ENCODE results near the gene SH2D4B. TPM values are rescaled to one million over a fixed set of nuclear protein-coding genes. Genes with fewer than 3 reads are reported as not detected.
A peak's percentile ranks its signal among the peaks of the same experiment; 100 is the strongest.
"Not testable (repeated sequence)": the region's sequence is repeated elsewhere in the genome, so short reads cannot be mapped to it uniquely, and the experiment has no call there.

The SH2D4B gene
- total RNA-seq, 1 donor from 2014 or later: not detected

- intact Hi-C loops (cut with DNase I): no loop called here
- no peak for DNase-seq
- no peak for ATAC-seq (ENCODE audit: poor library complexity)
Observed at GRCh38 chr10:80537086-80537735, 491 bp upstream of the SH2D4B start.

- no peak for ATAC-seq (ENCODE audit: poor library complexity)
- intact Hi-C loops (cut with DNase I): no loop called here
- DNase-seq: no peak
Observed at GRCh38 chr10:80538481-80539185, 931 bp downstream of the SH2D4B start.

- ATAC-seq (ENCODE audit: poor library complexity): no peak
- DNase-seq: no peak
- intact Hi-C loops (cut with DNase I): no loop called here
Observed at GRCh38 chr10:80539421-80540031, 1.8 kb downstream of the SH2D4B start.

GRCh38 chr10:80540136-80540535 is 2.4 kb downstream of the SH2D4B start:
- ATAC-seq (ENCODE audit: poor library complexity): no peak
- intact Hi-C loops (cut with DNase I): no loop called here
- no peak for DNase-seq

GRCh38 chr10:80540618-80540980 is 2.9 kb downstream of the SH2D4B start:
- intact Hi-C loops (cut with DNase I): no loop called here
- ATAC-seq (ENCODE audit: poor library complexity): no peak
- DNase-seq: no peak

GRCh38 chr10:80540981-80541750 is 3.5 kb downstream of the SH2D4B start:
- DNase-seq: peak; percentile 52
- intact Hi-C loops (cut with DNase I): no loop called here

GRCh38 chr10:80542053-80542452 is 4.4 kb downstream of the SH2D4B start:
- ATAC-seq (ENCODE audit: poor library complexity) (no peak), DNase-seq (no peak)
- intact Hi-C loops (cut with DNase I): no loop called here

More at GRCh38 chr10:80540981-80541750, 3.5 kb downstream of the SH2D4B start:
- ATAC-seq (ENCODE audit: poor library complexity): peak; percentile 47

- intact Hi-C loops (cut with DNase I): no loop called here
- ATAC-seq (ENCODE audit: poor library complexity) (no peak), DNase-seq (no peak)
Observed at GRCh38 chr10:80542652-80543318, 5.1 kb downstream of the SH2D4B start.

- ATAC-seq (ENCODE audit: poor library complexity); DNase-seq; intact Hi-C loops (cut with DNase I): not testable (repeated sequence)
Observed at GRCh38 chr10:80543319-80543672, 5.6 kb downstream of the SH2D4B start.

GRCh38 chr10:80544316-80544953 is 6.7 kb downstream of the SH2D4B start:
- no peak for ATAC-seq (ENCODE audit: poor library complexity)
- no peak for DNase-seq
- intact Hi-C loops (cut with DNase I): no loop called here

- DNase-seq (no peak), ATAC-seq (ENCODE audit: poor library complexity) (no peak)
- intact Hi-C loops (cut with DNase I): no loop called here
Observed at GRCh38 chr10:80545258-80545881, 7.7 kb downstream of the SH2D4B start.

- ATAC-seq (ENCODE audit: poor library complexity): peak; percentile 73
- intact Hi-C loops (cut with DNase I): no loop called here
- DNase-seq: no peak
Observed at GRCh38 chr10:80552151-80552646, 14.5 kb downstream of the SH2D4B start.

- ATAC-seq (ENCODE audit: poor library complexity): no peak
- intact Hi-C loops (cut with DNase I): no loop called here
- DNase-seq: no peak
Observed at GRCh38 chr10:80553436-80553835, 15.7 kb downstream of the SH2D4B start.

- ATAC-seq (ENCODE audit: poor library complexity) (no peak), DNase-seq (no peak)
- intact Hi-C loops (cut with DNase I): no loop called here
Observed at GRCh38 chr10:80554050-80554449, 16.3 kb downstream of the SH2D4B start.

GRCh38 chr10:80555415-80555814 is 17.7 kb downstream of the SH2D4B start:
- DNase-seq (no peak), ATAC-seq (ENCODE audit: poor library complexity) (no peak)
- intact Hi-C loops (cut with DNase I): no loop called here

GRCh38 chr10:80561950-80562349 is 24.2 kb downstream of the SH2D4B start:
- DNase-seq (no peak), ATAC-seq (ENCODE audit: poor library complexity) (no peak)
- intact Hi-C loops (cut with DNase I): no loop called here

- DNase-seq (no peak), ATAC-seq (ENCODE audit: poor library complexity) (no peak)
- intact Hi-C loops (cut with DNase I): no loop called here
Observed at GRCh38 chr10:80567292-80567691, 29.6 kb downstream of the SH2D4B start.

Measured in Right ventricle myocardium superior (tissue), 1 donor.